Mammary epithelial cell (primary cell): Measurements from ENCODE around the gene PHIP.

Experiments used
- EZH2 ChIP-seq: IDR thresholded peaks from 2 replicates; pipeline ENCODE4 v1.6.1; 2012; ENCODE audit warnings: low read length, inconsistent platforms, borderline replicate concordance
- TF ChIP-seq, protein P1 (sequence below), 2 donors: IDR thresholded peaks in 1 of 2; conservative IDR thresholded peaks in 1 of 2; 2 replicates each; pipeline ENCODE4 v1.5.1; 2011 to 2012; ENCODE audit warnings: inconsistent platforms in 2 of 2, low read length in 2 of 2, mild to moderate bottlenecking in 2 of 2, control low read depth in 1 of 2, low read depth in 1 of 2; ENCODE audit not compliant: insufficient read depth in 1 of 2; ENCODE audit errors: extremely low read depth in 1 of 2

DNA sequence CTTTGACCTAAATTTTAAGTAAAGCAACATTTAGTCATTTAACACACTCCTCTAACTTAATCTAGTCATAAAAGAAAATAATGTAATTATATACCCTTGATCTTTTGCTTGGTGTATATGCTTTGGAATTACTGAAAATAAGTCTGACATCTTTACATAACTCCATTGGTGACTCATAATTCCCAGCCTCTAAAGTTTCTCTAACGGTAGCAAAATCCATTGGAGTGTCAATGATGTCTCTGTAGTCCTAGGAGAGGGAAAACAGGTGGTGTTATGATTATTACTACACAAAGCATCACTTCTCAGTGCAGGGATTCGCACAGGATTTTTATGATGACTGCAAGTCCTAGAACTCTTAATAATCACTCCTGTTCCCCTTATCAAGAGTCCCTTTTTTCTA lies 130.5 kb downstream of the PHIP start:
- TF ChIP-seq, protein P1, sequence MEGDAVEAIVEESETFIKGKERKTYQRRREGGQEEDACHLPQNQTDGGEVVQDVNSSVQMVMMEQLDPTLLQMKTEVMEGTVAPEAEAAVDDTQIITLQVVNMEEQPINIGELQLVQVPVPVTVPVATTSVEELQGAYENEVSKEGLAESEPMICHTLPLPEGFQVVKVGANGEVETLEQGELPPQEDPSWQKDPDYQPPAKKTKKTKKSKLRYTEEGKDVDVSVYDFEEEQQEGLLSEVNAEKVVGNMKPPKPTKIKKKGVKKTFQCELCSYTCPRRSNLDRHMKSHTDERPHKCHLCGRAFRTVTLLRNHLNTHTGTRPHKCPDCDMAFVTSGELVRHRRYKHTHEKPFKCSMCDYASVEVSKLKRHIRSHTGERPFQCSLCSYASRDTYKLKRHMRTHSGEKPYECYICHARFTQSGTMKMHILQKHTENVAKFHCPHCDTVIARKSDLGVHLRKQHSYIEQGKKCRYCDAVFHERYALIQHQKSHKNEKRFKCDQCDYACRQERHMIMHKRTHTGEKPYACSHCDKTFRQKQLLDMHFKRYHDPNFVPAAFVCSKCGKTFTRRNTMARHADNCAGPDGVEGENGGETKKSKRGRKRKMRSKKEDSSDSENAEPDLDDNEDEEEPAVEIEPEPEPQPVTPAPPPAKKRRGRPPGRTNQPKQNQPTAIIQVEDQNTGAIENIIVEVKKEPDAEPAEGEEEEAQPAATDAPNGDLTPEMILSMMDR (conservative IDR thresholded peaks at IDR 0.05 in 1 of 2, IDR thresholded peaks at IDR 0.05 in 1 of 2; ENCODE audit: extremely low read depth in 1 of 2, insufficient read depth in 1 of 2, low read depth in 1 of 2, low read length in 2 of 2) = no peak
- TF ChIP-seq EZH2 = no peak
